Thyroid gland (tissue), 4 donors: ENCODE results near the gene RNF13. TPM values are rescaled to one million over a fixed set of nuclear protein-coding genes. Genes with fewer than 3 reads are reported as not detected.

Source experiments
- DNase-seq, 2 donors: peaks; one replicate each; pipeline ENCODE4 v3.0.0-alpha.2; 2019
- H3K27ac ChIP-seq, 3 donors: fragments of 200-600 bp; sonication (generic); 1 replicate in 2 of 3; 2 replicates in 1 of 3; pipeline ENCODE4 v1.5.1; 2016 to 2019; ENCODE audit warnings: mild to moderate bottlenecking in 1 of 3, moderate library complexity in 1 of 3
- H3K27me3 ChIP-seq: fragments of 200-600 bp; sonication (generic); one replicate; pipeline ENCODE4 v1.5.1; 2019
- H3K36me3 ChIP-seq, 2 donors: fragments of 200-600 bp; sonication (generic); one replicate each; pipeline ENCODE4 v1.5.1; 2016 to 2019
- H3K4me1 ChIP-seq, 2 donors: fragments of 200-600 bp; sonication (generic); one replicate each; pipeline ENCODE4 v1.5.1; 2017 to 2019
- H3K4me3 ChIP-seq, 3 donors: fragments of 200-600 bp; sonication (generic); replicated peaks in 1 of 3; 1 replicate in 2 of 3; 2 replicates in 1 of 3; pipeline ENCODE4 v1.5.1; 2016; ENCODE audit warnings: mild to moderate bottlenecking in 1 of 3
- H3K9me3 ChIP-seq: fragments of 200-600 bp; sonication (generic); one replicate; pipeline ENCODE4 v1.5.1; 2017
- POLR2A ChIP-seq, 2 donors: fragments of 450-650 bp; IDR thresholded peaks; one replicate each; pipeline ENCODE4 v1.6.1; 2017; ENCODE audit warnings: antibody characterized with exemption in 2 of 2, mild to moderate bottlenecking in 2 of 2, moderate library complexity in 1 of 2
- WGBS, 2 donors: methylation state at CpG; one replicate each; pipeline ENCODE4 v1.1.5; 2017; 5-methylcytosine and 5-hydroxymethylcytosine counted together
- intact Hi-C: fragments of 100-400 bp; cut with DNase I; formaldehyde crosslinking; loops from one replicate; pipeline ENCODE4 v1.15.1; 2023
- total RNA-seq, 4 donors: library from RNA; depleted of rRNA; stranded (reverse); fragments of >200 nt; gene quantifications; one replicate each; pipeline ENCODE4 v1.2.3, GENCODE V29; 2016
- TF ChIP-seq, protein P1 (sequence below), 6 experiments: fragments of 200-600 bp in 3 of 6; fragments of 450-650 bp in 3 of 6; sonication (generic) in 3 of 6; IDR thresholded peaks; one replicate each; pipeline ENCODE4 v1.5.1; 2016 to 2019; ENCODE audit warnings: antibody characterized with exemption in 6 of 6, mild to moderate bottlenecking in 2 of 6, inconsistent platforms in 1 of 6, moderate library complexity in 1 of 6

Gene RNF13
- total RNA-seq, 4 donors from 2014 or later, result 106 to 161 (median 127) TPM

DNA sequence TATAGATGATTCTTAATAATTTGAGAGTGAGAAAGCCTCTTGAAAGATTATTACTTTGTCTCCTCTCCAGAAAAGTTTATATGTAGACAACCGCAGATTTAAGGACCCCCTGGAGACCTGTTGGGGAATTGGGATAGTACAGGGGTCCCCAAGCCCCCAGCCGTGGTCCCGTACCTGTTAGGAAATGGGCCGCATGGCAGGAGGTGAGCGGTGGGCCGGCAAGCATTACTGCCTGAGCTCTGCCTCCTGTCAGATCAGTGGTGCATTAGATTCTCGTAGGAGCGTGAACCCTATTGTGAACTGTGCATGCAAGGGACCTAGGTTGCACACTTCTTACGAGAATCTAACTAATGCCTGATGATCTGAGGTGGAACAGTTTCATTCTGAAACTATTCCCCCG is 79.4 kb downstream of the RNF13 start:
- DNase-seq, result no peak
- TF ChIP-seq POLR2A (IDR thresholded peaks at IDR 0.05), result no peak
- TF ChIP-seq, protein P1, sequence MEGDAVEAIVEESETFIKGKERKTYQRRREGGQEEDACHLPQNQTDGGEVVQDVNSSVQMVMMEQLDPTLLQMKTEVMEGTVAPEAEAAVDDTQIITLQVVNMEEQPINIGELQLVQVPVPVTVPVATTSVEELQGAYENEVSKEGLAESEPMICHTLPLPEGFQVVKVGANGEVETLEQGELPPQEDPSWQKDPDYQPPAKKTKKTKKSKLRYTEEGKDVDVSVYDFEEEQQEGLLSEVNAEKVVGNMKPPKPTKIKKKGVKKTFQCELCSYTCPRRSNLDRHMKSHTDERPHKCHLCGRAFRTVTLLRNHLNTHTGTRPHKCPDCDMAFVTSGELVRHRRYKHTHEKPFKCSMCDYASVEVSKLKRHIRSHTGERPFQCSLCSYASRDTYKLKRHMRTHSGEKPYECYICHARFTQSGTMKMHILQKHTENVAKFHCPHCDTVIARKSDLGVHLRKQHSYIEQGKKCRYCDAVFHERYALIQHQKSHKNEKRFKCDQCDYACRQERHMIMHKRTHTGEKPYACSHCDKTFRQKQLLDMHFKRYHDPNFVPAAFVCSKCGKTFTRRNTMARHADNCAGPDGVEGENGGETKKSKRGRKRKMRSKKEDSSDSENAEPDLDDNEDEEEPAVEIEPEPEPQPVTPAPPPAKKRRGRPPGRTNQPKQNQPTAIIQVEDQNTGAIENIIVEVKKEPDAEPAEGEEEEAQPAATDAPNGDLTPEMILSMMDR (IDR thresholded peaks at IDR 0.05), result no peak
- WGBS, 2 donors, result 93 to 96% methylated on average over 10 of the region's 10 CpGs

DNA sequence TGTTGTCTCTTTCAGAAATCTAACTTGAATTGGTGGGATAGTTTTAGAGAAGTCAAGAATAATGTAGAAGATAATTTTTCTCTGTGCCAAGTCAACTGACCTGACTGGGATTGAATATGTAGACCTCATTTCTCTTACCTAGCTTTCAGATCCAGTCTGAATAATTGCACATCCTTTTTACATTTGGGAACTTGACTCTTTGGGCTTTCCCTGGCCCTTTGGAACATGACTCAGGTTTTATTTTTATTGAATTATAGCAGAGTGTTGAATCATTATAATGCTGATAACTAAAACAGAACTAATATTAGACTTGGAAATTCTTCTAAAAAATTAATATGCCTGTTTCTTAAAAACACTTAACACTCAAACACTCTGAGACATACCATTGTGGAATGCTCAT is 81.2 kb downstream of the RNF13 start:
- H3K27me3 ChIP-seq, result no peaks in the 10 kb centered on the region
- TF ChIP-seq, protein P1 (IDR thresholded peaks at IDR 0.05), result no peak
- TF ChIP-seq POLR2A (IDR thresholded peaks at IDR 0.05), result no peak
- intact Hi-C loops, result no loop called here
- H3K9me3 ChIP-seq, result no peaks in the 10 kb centered on the region
- H3K4me1 ChIP-seq, result no peaks in the 10 kb centered on the region
- no peak overlapping the region for H3K4me3 ChIP-seq
- no peaks in the 10 kb centered on the region for H3K36me3 ChIP-seq
- no peak overlapping the region for H3K27ac ChIP-seq
- no peak for DNase-seq

More for the DNA sequence above, 79.4 kb downstream of the RNF13 start:
- Histone ChIP-seq H3K27ac (no peak overlapping the region), H3K9me3 (no peaks in the 10 kb centered on the region), H3K27me3 (no peaks in the 10 kb centered on the region), H3K4me3 (no peak overlapping the region), H3K4me1 (no peaks in the 10 kb centered on the region), H3K36me3 (no peaks in the 10 kb centered on the region)
- intact Hi-C loops, result no loop called here

DNA sequence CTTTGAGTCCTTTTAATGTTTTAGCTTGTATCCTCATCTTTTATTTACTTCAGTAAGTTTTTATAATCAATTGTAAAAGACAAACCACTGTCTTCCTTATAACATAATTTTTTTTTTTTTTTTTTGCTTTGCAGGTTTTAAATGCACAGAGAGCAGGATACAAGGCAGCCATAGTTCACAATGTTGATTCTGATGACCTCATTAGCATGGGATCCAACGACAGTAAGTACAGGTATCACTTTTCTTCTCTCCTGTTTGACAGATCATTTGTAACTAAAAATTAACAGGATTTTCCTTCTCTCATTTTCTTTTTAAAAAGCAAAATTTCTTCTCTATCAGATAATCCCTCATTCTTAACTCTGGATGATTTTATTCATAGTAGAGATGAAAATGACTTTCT is 82.3 kb downstream of the RNF13 start:
- no peak for DNase-seq
- no peaks in the 10 kb centered on the region for H3K4me1 ChIP-seq

DNA sequence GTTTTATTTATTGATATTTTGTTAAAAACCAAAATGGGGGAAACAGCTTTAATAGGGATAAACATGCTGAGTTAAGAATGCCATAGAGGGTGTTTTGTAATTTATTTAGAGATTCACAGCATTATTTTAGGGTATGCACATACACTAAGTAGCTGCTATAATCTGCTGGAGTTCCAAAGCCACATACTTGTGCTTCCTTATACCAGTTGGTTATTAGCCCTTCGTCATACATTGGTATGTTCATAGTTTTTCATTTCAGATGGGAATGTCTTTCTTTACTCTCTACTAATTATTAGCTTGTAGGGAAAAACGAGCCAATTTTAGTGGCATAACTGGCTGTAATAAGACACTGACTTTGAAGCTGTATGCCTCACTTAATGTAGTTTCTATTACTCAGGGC is 82.8 kb downstream of the RNF13 start:
- DNase-seq, result no peak
- H3K27ac ChIP-seq, result no peak overlapping the region
- no peak overlapping the region for H3K4me3 ChIP-seq
- TF ChIP-seq POLR2A (IDR thresholded peaks at IDR 0.05), result no peak
- TF ChIP-seq, protein P1 (IDR thresholded peaks at IDR 0.05), result no peak
- H3K27me3 ChIP-seq, result no peaks in the 10 kb centered on the region
- H3K36me3 ChIP-seq, result no peaks in the 10 kb centered on the region
- 89 to 94% methylated on average over 2 of the region's 2 CpGs for WGBS, 2 donors
- H3K9me3 ChIP-seq, result no peaks in the 10 kb centered on the region
- H3K4me1 ChIP-seq, result no peaks in the 10 kb centered on the region
- intact Hi-C loops, result no loop called here

More for the DNA sequence above, 82.3 kb downstream of the RNF13 start:
- H3K4me3 ChIP-seq, result no peak overlapping the region
- no peaks in the 10 kb centered on the region for H3K9me3 ChIP-seq
- intact Hi-C loops, result no loop called here
- no peaks in the 10 kb centered on the region for H3K36me3 ChIP-seq
- H3K27ac ChIP-seq, result no peak overlapping the region
- no peaks in the 10 kb centered on the region for H3K27me3 ChIP-seq
- TF ChIP-seq, protein P1 (IDR thresholded peaks at IDR 0.05), result no peak
- TF ChIP-seq POLR2A (IDR thresholded peaks at IDR 0.05), result no peak
- 63 to 69% methylated on average over 1 of the region's 1 CpG for WGBS, 2 donors

DNA sequence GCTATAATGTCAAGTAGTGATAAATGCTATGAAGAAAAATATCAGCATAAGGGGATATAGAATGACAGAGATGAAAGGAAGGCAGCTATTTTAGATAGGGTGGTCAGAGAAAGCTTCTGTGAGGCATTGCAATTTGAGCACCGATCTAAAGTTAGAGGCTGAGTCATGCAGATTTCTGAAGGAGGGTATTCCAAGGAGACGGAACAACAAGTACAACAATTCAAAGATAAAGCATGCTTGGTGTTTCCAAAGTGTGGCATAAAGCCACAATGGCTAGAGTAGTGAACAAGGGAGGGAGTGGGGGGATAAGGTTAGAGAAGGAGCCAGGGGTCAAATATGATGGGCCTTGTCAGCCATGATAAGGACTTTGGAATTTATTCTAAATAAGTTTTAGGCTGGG is 85.8 kb downstream of the RNF13 start:
- no peak for DNase-seq
- no peaks in the 10 kb centered on the region for H3K9me3 ChIP-seq
- H3K27me3 ChIP-seq, result no peaks in the 10 kb centered on the region
- H3K4me3 ChIP-seq, result no peak overlapping the region
- intact Hi-C loops, result no loop called here
- no peaks in the 10 kb centered on the region for H3K36me3 ChIP-seq
- no peak overlapping the region for H3K27ac ChIP-seq
- no peak for TF ChIP-seq POLR2A (IDR thresholded peaks at IDR 0.05)
- TF ChIP-seq, protein P1 (IDR thresholded peaks at IDR 0.05), result no peak
- WGBS, 2 donors, result 64 to 84% methylated on average over 2 of the region's 2 CpGs
- no peaks in the 10 kb centered on the region for H3K4me1 ChIP-seq
